Endothelial cell of umbilical vein (primary cell): ENCODE data around the gene PLK5. TPM values are rescaled to one million over a fixed set of nuclear protein-coding genes. Genes with fewer than 3 reads are reported as not detected.

Source experiments
- BruUV-seq: library from RNA; stranded (reverse); fragments of 400-500 nt; replicated peaks from 2 replicates; lab custom pipeline; 2021; lab: Mats Ljungman, UMichigan
- CTCF ChIA-PET: fragments of 300-600, 350-600 bp; sonication (Branson Sonifier 250); formaldehyde crosslinking; loops from one replicate; lab custom pipeline; 2021; ENCODE audit warnings: antibody characterized with exemption, inconsistent platforms; lab: Charles Lee
- POLR2A ChIA-PET: fragments of 300-600, 350-600 bp; sonication (Branson Sonifier 250); formaldehyde crosslinking; loops from one replicate; lab custom pipeline; 2021; ENCODE audit warnings: antibody characterized with exemption, inconsistent platforms; lab: Charles Lee
- DNase-seq: peaks from one replicate; pipeline ENCODE4 v3.0.0-alpha.2; 2011; ENCODE audit warnings: low read depth, low spot score
- FAIRE-seq: peaks from 2 replicates; lab custom pipeline; 2011; peaks lifted over from hg19 to GRCh38; lab: Jason Lieb, UNC
- H2AFZ ChIP-seq: 2 replicates; pipeline ENCODE4 v1.6.0; 2012; ENCODE audit warnings: low read depth, low read length, control low read depth, inconsistent platforms
- H3K27ac ChIP-seq: 2 replicates; pipeline ENCODE4 v1.5.1; 2011; ENCODE audit warnings: low read depth, mild to moderate bottlenecking, control low read depth, low read length, moderate library complexity; ENCODE audit not compliant: insufficient read depth
- H3K27me3 ChIP-seq, 2 experiments: 2 replicates each; pipeline versions ENCODE4 v1.6.0 to v1.6.1; 2011; ENCODE audit warnings: low read length in 2 of 2, mixed read lengths in 1 of 2; ENCODE audit not compliant: control insufficient read depth in 2 of 2, insufficient read depth in 2 of 2
- H3K36me3 ChIP-seq, 2 experiments: 2 replicates in 1 of 2; 3 replicates in 1 of 2; pipeline ENCODE4 v1.5.1; 2011; ENCODE audit warnings: low read length in 2 of 2, mild to moderate bottlenecking in 1 of 2, moderate library complexity in 1 of 2; ENCODE audit not compliant: control insufficient read depth in 2 of 2, insufficient read depth in 2 of 2; ENCODE audit errors: extremely low read depth in 1 of 2
- H3K4me1 ChIP-seq: 3 replicates; pipeline ENCODE4 v1.5.1; 2011; ENCODE audit warnings: mild to moderate bottlenecking, low read length; ENCODE audit not compliant: control insufficient read depth, insufficient read depth; ENCODE audit errors: extremely low read depth
- H3K4me2 ChIP-seq: 2 replicates; pipeline ENCODE4 v1.6.1; 2011; ENCODE audit warnings: low read length, control low read depth, mixed read lengths; ENCODE audit not compliant: insufficient read depth
- H3K4me3 ChIP-seq, 3 experiments: fragments of 200-600 bp in 1 of 3; sonication (generic), shearing (Covaris generic) in 1 of 3; replicated peaks in 1 of 3; 2 replicates each; pipeline ENCODE4 v1.5.1; 2011 to 2016; ENCODE audit warnings: control low read depth in 3 of 3, low read length in 3 of 3, mild to moderate bottlenecking in 2 of 3, inconsistent platforms in 1 of 3, low read depth in 1 of 3, moderate library complexity in 1 of 3; ENCODE audit not compliant: insufficient read depth in 1 of 3
- H3K79me2 ChIP-seq: 2 replicates; pipeline ENCODE4 v1.6.0; 2012; ENCODE audit warnings: low read length, inconsistent platforms; ENCODE audit not compliant: control insufficient read depth, insufficient read depth
- H3K9ac ChIP-seq: replicated peaks from 2 replicates; pipeline ENCODE3; 2011; ENCODE audit warnings: low read length, control low read depth; ENCODE audit not compliant: insufficient read depth; ENCODE audit errors: extremely low read depth
- H3K9me1 ChIP-seq: replicated peaks from 3 replicates; pipeline ENCODE4 v1.6.0; 2011; ENCODE audit warnings: mild to moderate bottlenecking, low read length; ENCODE audit not compliant: control insufficient read depth, insufficient read depth; ENCODE audit errors: extremely low read depth
- H3K9me3 ChIP-seq: replicated peaks from 2 replicates; pipeline ENCODE4 v1.5.1; 2012; ENCODE audit warnings: low read length, inconsistent platforms; ENCODE audit not compliant: control insufficient read depth, insufficient read depth
- H4K20me1 ChIP-seq: replicated peaks from 2 replicates; pipeline ENCODE3; 2011; ENCODE audit warnings: mild to moderate bottlenecking, low read length; ENCODE audit not compliant: control insufficient read depth, insufficient read depth; ENCODE audit errors: extremely low read depth
- EZH2 ChIP-seq: IDR thresholded peaks from 2 replicates; pipeline ENCODE4 v1.6.1; 2012; ENCODE audit warnings: borderline replicate concordance, low read depth, mild to moderate bottlenecking, moderate library complexity, low read length, inconsistent platforms; ENCODE audit not compliant: severe bottlenecking
- FOS ChIP-seq: IDR thresholded peaks from 2 replicates; pipeline ENCODE4 v1.6.1; 2011; ENCODE audit warnings: mild to moderate bottlenecking, low read length, moderate library complexity, borderline replicate concordance; ENCODE audit not compliant: insufficient read depth
- GATA2 ChIP-seq: IDR thresholded peaks from 2 replicates; pipeline ENCODE4 v1.7.0; 2011; ENCODE audit warnings: low read depth, mild to moderate bottlenecking, moderate library complexity, mixed read lengths, low read length; ENCODE audit not compliant: insufficient read length, insufficient read depth
- JUN ChIP-seq: IDR thresholded peaks from 2 replicates; pipeline ENCODE4 v1.6.1; 2011; ENCODE audit warnings: borderline replicate concordance, low read depth; ENCODE audit not compliant: insufficient read length, insufficient read depth
- MYC ChIP-seq: IDR thresholded peaks from one replicate; pipeline ENCODE4 v1.6.1; 2011; ENCODE audit warnings: mild to moderate bottlenecking, low read depth, low read length
- POLR2A ChIP-seq: IDR thresholded peaks from 2 replicates; pipeline ENCODE4 v1.6.1; 2012; ENCODE audit warnings: low read depth, mild to moderate bottlenecking, control low read depth, low read length
- POLR2AphosphoS5 ChIP-seq: IDR thresholded peaks from 2 replicates; pipeline ENCODE4 v1.6.1; 2012; ENCODE audit warnings: low read depth, mild to moderate bottlenecking, control low read depth, low read length, moderate library complexity; ENCODE audit not compliant: insufficient read depth
- dilution Hi-C: fragments of 300-500 bp; cut with MboI; formaldehyde crosslinking; loops from one replicate; pipeline ENCODE4 v1.15.0; 2019; ENCODE audit warnings: low sequenced_read_pairs; ENCODE audit not compliant: extremely low pct_ligation_motif_present
- intact Hi-C: fragments of 100-400 bp; cut with micrococcal nuclease; formaldehyde crosslinking; loops from one replicate; pipeline ENCODE4 v1.10.0; 2022
- polyA plus RNA-seq, 4 experiments: library from polyadenylated mRNA; depleted of rRNA in 3 of 4; stranded (reverse) in 3 of 4; unstranded in 1 of 4; fragments of >200 nt; gene quantifications; 2 replicates each; pipeline versions ENCODE4 v1.2.1 to v1.2.3, GENCODE V29; 2011 to 2012; ENCODE audit warnings: missing spikeins in 1 of 4
- total RNA-seq: library from RNA; stranded (reverse); gene quantifications from 2 replicates; pipeline ENCODE4 v1.2.3, GENCODE V29; 2021
- TF ChIP-seq, protein P1 (sequence below), 2 donors: IDR thresholded peaks; 1 replicate in 1 of 2; 2 replicates in 1 of 2; pipeline ENCODE4 v1.5.1; 2011; ENCODE audit warnings: low read length in 2 of 2, mild to moderate bottlenecking in 2 of 2, moderate library complexity in 2 of 2, control low read depth in 1 of 2, inconsistent platforms in 1 of 2, low read depth in 1 of 2; ENCODE audit not compliant: insufficient read depth in 1 of 2; ENCODE audit errors: extremely low read depth in 1 of 2
- TF ChIP-seq, protein P2 (sequence below): IDR thresholded peaks from 2 replicates; pipeline ENCODE4 v1.6.1; 2011; ENCODE audit not compliant: insufficient read depth, insufficient read length

Gene PLK5
- total and polyA plus RNA-seq, 2 donors (not counting 3 experiments of a cell fraction or from before 2014, with no cell fraction given): not detected

DNA sequence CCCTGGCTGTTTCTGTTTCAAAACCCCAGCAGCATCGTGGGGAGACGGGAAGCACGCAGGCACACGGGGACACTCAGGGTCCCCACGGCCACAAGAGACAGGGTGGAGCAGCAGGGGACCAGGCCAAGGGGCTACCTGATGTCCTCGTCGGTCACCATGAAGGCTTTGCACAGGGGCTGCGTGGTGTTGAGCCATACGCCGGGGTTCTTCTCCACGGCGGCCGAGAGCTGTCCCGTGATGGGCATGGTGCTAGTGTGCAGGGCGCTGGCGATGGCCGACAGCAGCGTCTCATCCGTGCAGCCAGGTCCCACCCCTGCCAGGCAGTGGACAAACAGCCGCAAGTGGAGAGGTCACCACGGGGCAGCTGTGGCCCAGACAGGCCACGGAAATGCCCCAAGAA lies 57.1 kb downstream of the PLK5 start:
- intact Hi-C loops (no loop called here), dilution Hi-C loops (no loop called here)
- no peaks in the 10 kb centered on the region for H3K27me3 ChIP-seq
- DNase-seq (no peak), FAIRE-seq (no peak)
- H3K9me3 ChIP-seq: no peaks in the 10 kb centered on the region
- H3K27ac ChIP-seq: no peak overlapping the region
- peaks cover 12 to 50% of the 10 kb centered on the region in 2 experiments for H3K36me3 ChIP-seq
- H4K20me1 ChIP-seq: no peaks in the 10 kb centered on the region
- no peak overlapping the region for H3K9ac ChIP-seq
- no peaks in the 10 kb centered on the region for H3K9me1 ChIP-seq
- ChIA-PET CTCF (interaction anchor here (0.8 kb wide), 1 partner anchor 10 kb away, joined by 4 read pairs; no protein-coding TSS in a partner anchor), POLR2A (interaction anchor here (0.6 kb wide), 1 partner anchor 18 kb away, joined by 6 read pairs; no protein-coding TSS in a partner anchor)
- H3K79me2 ChIP-seq: peaks cover 7% of the 10 kb centered on the region
- H3K4me2 ChIP-seq: no peak overlapping the region
- TF ChIP-seq, protein P1, sequence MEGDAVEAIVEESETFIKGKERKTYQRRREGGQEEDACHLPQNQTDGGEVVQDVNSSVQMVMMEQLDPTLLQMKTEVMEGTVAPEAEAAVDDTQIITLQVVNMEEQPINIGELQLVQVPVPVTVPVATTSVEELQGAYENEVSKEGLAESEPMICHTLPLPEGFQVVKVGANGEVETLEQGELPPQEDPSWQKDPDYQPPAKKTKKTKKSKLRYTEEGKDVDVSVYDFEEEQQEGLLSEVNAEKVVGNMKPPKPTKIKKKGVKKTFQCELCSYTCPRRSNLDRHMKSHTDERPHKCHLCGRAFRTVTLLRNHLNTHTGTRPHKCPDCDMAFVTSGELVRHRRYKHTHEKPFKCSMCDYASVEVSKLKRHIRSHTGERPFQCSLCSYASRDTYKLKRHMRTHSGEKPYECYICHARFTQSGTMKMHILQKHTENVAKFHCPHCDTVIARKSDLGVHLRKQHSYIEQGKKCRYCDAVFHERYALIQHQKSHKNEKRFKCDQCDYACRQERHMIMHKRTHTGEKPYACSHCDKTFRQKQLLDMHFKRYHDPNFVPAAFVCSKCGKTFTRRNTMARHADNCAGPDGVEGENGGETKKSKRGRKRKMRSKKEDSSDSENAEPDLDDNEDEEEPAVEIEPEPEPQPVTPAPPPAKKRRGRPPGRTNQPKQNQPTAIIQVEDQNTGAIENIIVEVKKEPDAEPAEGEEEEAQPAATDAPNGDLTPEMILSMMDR (IDR thresholded peaks at IDR 0.05; ENCODE audit: extremely low read depth in 1 of 2, insufficient read depth in 1 of 2, low read depth in 1 of 2, low read length in 2 of 2): no peak
- no peak for TF ChIP-seq POLR2A
- no peak for TF ChIP-seq GATA2
- TF ChIP-seq EZH2: no peak
- TF ChIP-seq, protein P2, sequence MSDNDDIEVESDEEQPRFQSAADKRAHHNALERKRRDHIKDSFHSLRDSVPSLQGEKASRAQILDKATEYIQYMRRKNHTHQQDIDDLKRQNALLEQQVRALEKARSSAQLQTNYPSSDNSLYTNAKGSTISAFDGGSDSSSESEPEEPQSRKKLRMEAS: no peak
- no peak for TF ChIP-seq POLR2AphosphoS5
- no peak for TF ChIP-seq JUN
- no peak for TF ChIP-seq MYC
- no peak for TF ChIP-seq FOS
- H2AFZ ChIP-seq: no peak overlapping the region
- BruUV-seq: no TSS peak
- H3K4me1 ChIP-seq: no peaks in the 10 kb centered on the region
- H3K4me3 ChIP-seq: no peak overlapping the region
